ENCODE data around the gene NR3C2. TPM values are rescaled to one million over a fixed set of nuclear protein-coding genes. Genes with fewer than 3 reads are reported as not detected.

Gene NR3C2
- total RNA-seq, 1 donor from 2014 or later, result 2.5 TPM

DNA sequence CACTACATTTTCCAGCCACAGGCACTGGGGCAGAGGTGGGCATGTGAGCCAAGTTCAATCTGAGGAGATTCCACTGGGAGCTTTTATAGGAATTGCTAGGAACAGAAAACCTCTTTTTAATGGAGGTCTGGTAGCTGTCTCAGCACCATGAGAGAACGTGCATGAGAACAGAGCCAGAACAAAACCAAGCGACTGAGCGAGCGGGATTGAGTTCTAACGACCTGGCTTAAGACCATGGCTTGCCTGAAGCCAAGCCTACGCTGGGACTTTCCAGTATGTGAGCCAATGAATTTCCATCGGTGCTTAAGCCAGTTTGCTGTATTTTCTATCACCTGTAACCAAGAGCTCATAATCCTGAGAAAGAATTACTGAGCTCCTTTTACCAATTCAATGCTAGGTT, 183.7 kb downstream of the NR3C2 start:
- no peak for FAIRE-seq
- H3K4me1 Mint-ChIP-seq (ENCODE audit: low read depth, unreplicated experiment), result peaks cover 15% of the 10 kb centered on the region

DNA sequence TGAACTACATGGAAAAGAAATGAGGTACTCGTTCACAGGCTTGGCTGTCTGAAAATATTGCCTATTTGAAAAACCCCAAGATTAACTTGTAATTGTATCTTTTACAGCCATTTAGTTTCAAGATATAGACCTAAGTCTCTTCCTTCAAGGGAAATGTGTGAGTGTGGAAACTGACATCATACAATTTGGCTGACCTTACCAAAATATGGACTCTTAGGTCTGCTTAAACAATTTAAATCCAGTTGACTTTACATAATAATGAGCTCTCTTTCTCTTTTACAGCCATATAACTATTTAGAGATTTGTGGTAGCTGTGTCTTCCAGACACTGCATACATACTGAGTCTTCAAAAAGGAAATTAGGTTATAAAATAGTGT, 186.9 kb downstream of the NR3C2 start:
- Mint-ChIP-seq H3K9me3 (ENCODE audit: unreplicated experiment) (no peaks in the 10 kb centered on the region), H3K27ac (ENCODE audit: unreplicated experiment) (no peak overlapping the region), H3K4me3 (ENCODE audit: unreplicated experiment) (no peak overlapping the region), H3K36me3 (ENCODE audit: low read depth, unreplicated experiment) (no peaks in the 10 kb centered on the region), H3K4me1 (ENCODE audit: low read depth, unreplicated experiment) (peaks cover 11% of the 10 kb centered on the region), H3K27me3 (ENCODE audit: low read depth, unreplicated experiment) (no peaks in the 10 kb centered on the region)
- H3K4me1 ChIP-seq (ENCODE audit: insufficient read depth, low read length), result no peaks in the 10 kb centered on the region
- H3K36me3 ChIP-seq (ENCODE audit: insufficient read depth, low read length), result no peaks in the 10 kb centered on the region
- H3K9ac ChIP-seq (ENCODE audit: low read length), result no peak overlapping the region
- H3K27me3 ChIP-seq (ENCODE audit: insufficient read depth, low read length), result no peaks in the 10 kb centered on the region
- no peak overlapping the region for H3K4me3 ChIP-seq (ENCODE audit: insufficient read depth, low read depth, low read length)
- H3K4me2 ChIP-seq (ENCODE audit: low read length), result no peak overlapping the region
- TF ChIP-seq EZH2 (IDR thresholded peaks at IDR 0.05; ENCODE audit: insufficient read depth, low read length) (no peak), CTCF (IDR thresholded peaks at IDR 0.05; ENCODE audit: insufficient read depth, low read depth, low read length) (no peak)
- no peaks in the 10 kb centered on the region for H3K9me3 ChIP-seq (ENCODE audit: insufficient read depth, low read depth, low read length)
- H3K27ac ChIP-seq (ENCODE audit: low read depth, low read length), result no peak overlapping the region
- no peaks in the 10 kb centered on the region for H3K79me2 ChIP-seq (ENCODE audit: insufficient read depth, low read length)
- DNase-seq (ENCODE audit: low read depth), result no peak
- FAIRE-seq, result no peak
- H2AFZ ChIP-seq (ENCODE audit: low read depth, low read length), result no peak overlapping the region
- no peaks in the 10 kb centered on the region for H4K20me1 ChIP-seq (ENCODE audit: insufficient read depth, low read length)

More for the DNA sequence above, 183.7 kb downstream of the NR3C2 start:
- no peak overlapping the region for H2AFZ ChIP-seq (ENCODE audit: low read depth, low read length)
- no peak overlapping the region for H3K4me2 ChIP-seq (ENCODE audit: low read length)
- no peak overlapping the region for H3K9ac ChIP-seq (ENCODE audit: low read length)
- Mint-ChIP-seq H3K27ac (ENCODE audit: unreplicated experiment) (no peak overlapping the region), H3K27me3 (ENCODE audit: low read depth, unreplicated experiment) (peaks cover under 1% of the 10 kb centered on the region), H3K9me3 (ENCODE audit: unreplicated experiment) (no peaks in the 10 kb centered on the region), H3K4me3 (ENCODE audit: unreplicated experiment) (no peak overlapping the region), H3K36me3 (ENCODE audit: low read depth, unreplicated experiment) (no peaks in the 10 kb centered on the region)
- H4K20me1 ChIP-seq (ENCODE audit: insufficient read depth, low read length), result no peaks in the 10 kb centered on the region
- no peaks in the 10 kb centered on the region for H3K36me3 ChIP-seq (ENCODE audit: insufficient read depth, low read length)
- no peaks in the 10 kb centered on the region for H3K79me2 ChIP-seq (ENCODE audit: insufficient read depth, low read length)
- no peaks in the 10 kb centered on the region for H3K9me3 ChIP-seq (ENCODE audit: insufficient read depth, low read depth, low read length)
- DNase-seq (ENCODE audit: low read depth), result no peak
- no peak overlapping the region for H3K4me3 ChIP-seq (ENCODE audit: insufficient read depth, low read depth, low read length)
- no peaks in the 10 kb centered on the region for H3K4me1 ChIP-seq (ENCODE audit: insufficient read depth, low read length)
- no peak overlapping the region for H3K27ac ChIP-seq (ENCODE audit: low read depth, low read length)
- no peaks in the 10 kb centered on the region for H3K27me3 ChIP-seq (ENCODE audit: insufficient read depth, low read length)
- TF ChIP-seq CTCF (IDR thresholded peaks at IDR 0.05; ENCODE audit: insufficient read depth, low read depth, low read length), result no peak

DNA sequence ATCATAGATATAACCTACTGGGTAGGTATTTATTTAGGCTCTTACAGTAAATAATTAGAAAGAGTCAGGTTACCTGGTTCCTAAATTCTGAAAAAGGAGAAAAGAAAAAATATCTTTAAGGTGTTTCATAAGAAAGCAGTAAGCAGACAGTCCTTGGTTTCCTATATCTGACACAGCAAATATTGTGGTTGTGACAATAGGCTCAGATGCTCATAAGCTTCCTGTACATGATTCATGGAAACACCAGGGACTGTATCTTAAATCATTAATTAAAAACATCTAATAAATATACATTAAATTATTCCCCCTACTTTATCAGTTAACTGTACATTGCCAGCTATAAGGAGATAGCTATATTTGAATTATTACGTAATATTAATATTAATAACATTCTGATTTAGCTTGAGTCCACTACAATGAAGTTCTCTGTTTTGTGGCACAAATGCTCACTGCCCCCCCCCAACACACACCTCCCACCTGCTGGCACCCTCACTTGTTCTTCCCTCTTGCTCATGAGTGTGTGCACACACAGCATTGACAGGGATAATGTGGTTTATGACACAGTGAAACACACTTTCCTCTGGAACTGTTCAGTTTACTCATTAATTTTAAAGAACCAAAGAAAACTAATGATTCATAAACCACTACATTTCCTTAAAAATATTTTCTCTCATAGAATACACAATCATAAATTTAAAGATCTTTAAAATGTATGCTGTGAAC, 187.4 kb downstream of the NR3C2 start:
- H3K4me1 Mint-ChIP-seq (ENCODE audit: low read depth, unreplicated experiment), result peaks cover 6% of the 10 kb centered on the region
- no peak overlapping the region for H3K27ac Mint-ChIP-seq (ENCODE audit: unreplicated experiment)
- H3K36me3 Mint-ChIP-seq (ENCODE audit: low read depth, unreplicated experiment), result no peaks in the 10 kb centered on the region

More for the DNA sequence above, 187.4 kb downstream of the NR3C2 start:
- no peaks in the 10 kb centered on the region for H3K4me1 ChIP-seq (ENCODE audit: insufficient read depth, low read length)
- Mint-ChIP-seq H3K27me3 (ENCODE audit: low read depth, unreplicated experiment) (no peaks in the 10 kb centered on the region), H3K9me3 (ENCODE audit: unreplicated experiment) (no peaks in the 10 kb centered on the region), H3K4me3 (ENCODE audit: unreplicated experiment) (no peak overlapping the region)
- FAIRE-seq (no peak), DNase-seq (ENCODE audit: low read depth) (no peak)
- no peak overlapping the region for H3K4me3 ChIP-seq (ENCODE audit: insufficient read depth, low read depth, low read length)
- no peak for TF ChIP-seq CTCF (IDR thresholded peaks at IDR 0.05; ENCODE audit: insufficient read depth, low read depth, low read length)
- TF ChIP-seq EZH2 (IDR thresholded peaks at IDR 0.05; ENCODE audit: insufficient read depth, low read length), result no peak
- no peaks in the 10 kb centered on the region for H3K36me3 ChIP-seq (ENCODE audit: insufficient read depth, low read length)
- H3K9me3 ChIP-seq (ENCODE audit: insufficient read depth, low read depth, low read length), result no peaks in the 10 kb centered on the region
- no peak overlapping the region for H3K9ac ChIP-seq (ENCODE audit: low read length)
- H3K27ac ChIP-seq (ENCODE audit: low read depth, low read length), result no peak overlapping the region
- no peaks in the 10 kb centered on the region for H4K20me1 ChIP-seq (ENCODE audit: insufficient read depth, low read length)
- no peak overlapping the region for H3K4me2 ChIP-seq (ENCODE audit: low read length)
- H3K79me2 ChIP-seq (ENCODE audit: insufficient read depth, low read length), result no peaks in the 10 kb centered on the region
- H2AFZ ChIP-seq (ENCODE audit: low read depth, low read length), result no peak overlapping the region
- H3K27me3 ChIP-seq (ENCODE audit: insufficient read depth, low read length), result no peaks in the 10 kb centered on the region
